ENCODE results near the gene PTPRD. TPM values are rescaled to one million over a fixed set of nuclear protein-coding genes. Genes with fewer than 3 reads are reported as not detected.
"Not testable (repeated sequence)": the region's sequence is repeated elsewhere in the genome, so short reads cannot be mapped to it uniquely, and the experiment has no call there.

Gene PTPRD
- total RNA-seq, 1 experiment from 2014 or later: 69.6 TPM

GRCh38 chr9:9326749-9327148 lies 1286.1 kb downstream of the PTPRD start:
- no peak for ATAC-seq
- Mint-ChIP-seq H3K4me1 (peaks cover 11% of the 10 kb centered on the region), H3K4me3 (no peak overlapping the region), H3K27me3 (ENCODE audit: low read depth) (no peaks in the 10 kb centered on the region), H3K36me3 (no peaks in the 10 kb centered on the region), H3K9me3 (peaks cover 12% of the 10 kb centered on the region), H3K27ac (no peak overlapping the region)
- DNase-seq (ENCODE audit: low spot score): no peak
- no peak for TF ChIP-seq SMAD3 (CRISPR knock-in tag; IDR thresholded peaks at IDR 0.05; ENCODE audit: borderline replicate concordance)
- no peak for TF ChIP-seq OVOL2 (CRISPR knock-in tag; IDR thresholded peaks at IDR 0.05; ENCODE audit: borderline replicate concordance)
- TF ChIP-seq ATF2 (CRISPR knock-in tag; IDR thresholded peaks at IDR 0.05; ENCODE audit: borderline replicate concordance, low read depth): no peak
- TF ChIP-seq, protein P1, sequence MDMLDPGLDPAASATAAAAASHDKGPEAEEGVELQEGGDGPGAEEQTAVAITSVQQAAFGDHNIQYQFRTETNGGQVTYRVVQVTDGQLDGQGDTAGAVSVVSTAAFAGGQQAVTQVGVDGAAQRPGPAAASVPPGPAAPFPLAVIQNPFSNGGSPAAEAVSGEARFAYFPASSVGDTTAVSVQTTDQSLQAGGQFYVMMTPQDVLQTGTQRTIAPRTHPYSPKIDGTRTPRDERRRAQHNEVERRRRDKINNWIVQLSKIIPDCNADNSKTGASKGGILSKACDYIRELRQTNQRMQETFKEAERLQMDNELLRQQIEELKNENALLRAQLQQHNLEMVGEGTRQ (CRISPR knock-in tag; IDR thresholded peaks at IDR 0.05): no peak
- TF ChIP-seq, protein P2, sequence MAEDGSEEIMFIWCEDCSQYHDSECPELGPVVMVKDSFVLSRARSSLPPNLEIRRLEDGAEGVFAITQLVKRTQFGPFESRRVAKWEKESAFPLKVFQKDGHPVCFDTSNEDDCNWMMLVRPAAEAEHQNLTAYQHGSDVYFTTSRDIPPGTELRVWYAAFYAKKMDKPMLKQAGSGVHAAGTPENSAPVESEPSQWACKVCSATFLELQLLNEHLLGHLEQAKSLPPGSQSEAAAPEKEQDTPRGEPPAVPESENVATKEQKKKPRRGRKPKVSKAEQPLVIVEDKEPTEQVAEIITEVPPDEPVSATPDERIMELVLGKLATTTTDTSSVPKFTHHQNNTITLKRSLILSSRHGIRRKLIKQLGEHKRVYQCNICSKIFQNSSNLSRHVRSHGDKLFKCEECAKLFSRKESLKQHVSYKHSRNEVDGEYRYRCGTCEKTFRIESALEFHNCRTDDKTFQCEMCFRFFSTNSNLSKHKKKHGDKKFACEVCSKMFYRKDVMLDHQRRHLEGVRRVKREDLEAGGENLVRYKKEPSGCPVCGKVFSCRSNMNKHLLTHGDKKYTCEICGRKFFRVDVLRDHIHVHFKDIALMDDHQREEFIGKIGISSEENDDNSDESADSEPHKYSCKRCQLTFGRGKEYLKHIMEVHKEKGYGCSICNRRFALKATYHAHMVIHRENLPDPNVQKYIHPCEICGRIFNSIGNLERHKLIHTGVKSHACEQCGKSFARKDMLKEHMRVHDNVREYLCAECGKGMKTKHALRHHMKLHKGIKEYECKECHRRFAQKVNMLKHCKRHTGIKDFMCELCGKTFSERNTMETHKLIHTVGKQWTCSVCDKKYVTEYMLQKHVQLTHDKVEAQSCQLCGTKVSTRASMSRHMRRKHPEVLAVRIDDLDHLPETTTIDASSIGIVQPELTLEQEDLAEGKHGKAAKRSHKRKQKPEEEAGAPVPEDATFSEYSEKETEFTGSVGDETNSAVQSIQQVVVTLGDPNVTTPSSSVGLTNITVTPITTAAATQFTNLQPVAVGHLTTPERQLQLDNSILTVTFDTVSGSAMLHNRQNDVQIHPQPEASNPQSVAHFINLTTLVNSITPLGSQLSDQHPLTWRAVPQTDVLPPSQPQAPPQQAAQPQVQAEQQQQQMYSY (CRISPR knock-in tag; IDR thresholded peaks at IDR 0.05): no peak
- TF ChIP-seq ESRRA (CRISPR knock-in tag; IDR thresholded peaks at IDR 0.05; ENCODE audit: borderline replicate concordance): no peak
- no peak for TF ChIP-seq MLX (CRISPR knock-in tag; IDR thresholded peaks at IDR 0.05)
- TF ChIP-seq TEAD1 (CRISPR knock-in tag; IDR thresholded peaks at IDR 0.05): no peak
- ChIA-PET CTCF (no interaction called here), POLR2A (no interaction called here)

DNA sequence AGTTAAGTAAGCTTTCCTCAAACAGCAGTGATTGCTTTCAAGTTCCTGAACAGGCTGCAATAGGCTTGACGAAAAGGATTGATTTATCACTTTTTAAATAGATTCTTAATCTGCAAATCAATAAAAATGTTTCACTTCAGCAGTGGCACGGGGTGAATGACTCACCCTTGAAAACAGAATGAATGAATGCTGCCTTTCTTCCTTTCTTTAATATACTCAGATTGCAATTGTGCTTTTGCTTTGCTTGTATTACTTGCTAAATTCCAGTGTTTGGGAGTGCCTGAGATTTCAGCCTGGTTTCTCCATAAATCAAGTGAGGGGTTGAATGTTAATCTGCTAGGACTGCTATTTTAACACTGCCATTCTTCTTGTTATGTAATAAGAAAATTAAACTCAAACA lies 1293.8 kb downstream of the PTPRD start:
- H3K9me3 Mint-ChIP-seq: peaks cover 3% of the 10 kb centered on the region; the same call in 1 of the 2 replicates
- TF ChIP-seq, protein P3, sequence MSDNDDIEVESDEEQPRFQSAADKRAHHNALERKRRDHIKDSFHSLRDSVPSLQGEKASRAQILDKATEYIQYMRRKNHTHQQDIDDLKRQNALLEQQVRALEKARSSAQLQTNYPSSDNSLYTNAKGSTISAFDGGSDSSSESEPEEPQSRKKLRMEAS (CRISPR knock-in tag; IDR thresholded peaks at IDR 0.05): no peak
- no peak for TF ChIP-seq ZNF138 (CRISPR knock-in tag; conservative IDR thresholded peaks at IDR 0.05)
- no peak for TF ChIP-seq JUN (CRISPR knock-in tag; IDR thresholded peaks at IDR 0.05)
- no peak for TF ChIP-seq ZNF121 (CRISPR knock-in tag; IDR thresholded peaks at IDR 0.05)
- no peak for TF ChIP-seq NFE2L1 (CRISPR knock-in tag; IDR thresholded peaks at IDR 0.05)
- TF ChIP-seq ZNF416 (CRISPR knock-in tag; IDR thresholded peaks at IDR 0.05): no peak
- no peak for TF ChIP-seq FOXP1 (CRISPR knock-in tag; IDR thresholded peaks at IDR 0.05; ENCODE audit: borderline replicate concordance)
- TF ChIP-seq IRF2 (CRISPR knock-in tag; IDR thresholded peaks at IDR 0.05; ENCODE audit: borderline replicate concordance, low read depth): no peak
- no peak for TF ChIP-seq ATF2 (CRISPR knock-in tag; IDR thresholded peaks at IDR 0.05; ENCODE audit: borderline replicate concordance, low read depth)
- TF ChIP-seq NR3C1 (CRISPR knock-in tag; conservative IDR thresholded peaks at IDR 0.05; ENCODE audit: low read depth): no peak
- no peak for TF ChIP-seq PRRX2 (CRISPR knock-in tag; IDR thresholded peaks at IDR 0.05)
- TF ChIP-seq ZBTB21 (CRISPR knock-in tag; IDR thresholded peaks at IDR 0.05; ENCODE audit: borderline replicate concordance): no peak
- TF ChIP-seq TEAD4 (CRISPR knock-in tag; IDR thresholded peaks at IDR 0.05): no peak
- TF ChIP-seq, protein P4, sequence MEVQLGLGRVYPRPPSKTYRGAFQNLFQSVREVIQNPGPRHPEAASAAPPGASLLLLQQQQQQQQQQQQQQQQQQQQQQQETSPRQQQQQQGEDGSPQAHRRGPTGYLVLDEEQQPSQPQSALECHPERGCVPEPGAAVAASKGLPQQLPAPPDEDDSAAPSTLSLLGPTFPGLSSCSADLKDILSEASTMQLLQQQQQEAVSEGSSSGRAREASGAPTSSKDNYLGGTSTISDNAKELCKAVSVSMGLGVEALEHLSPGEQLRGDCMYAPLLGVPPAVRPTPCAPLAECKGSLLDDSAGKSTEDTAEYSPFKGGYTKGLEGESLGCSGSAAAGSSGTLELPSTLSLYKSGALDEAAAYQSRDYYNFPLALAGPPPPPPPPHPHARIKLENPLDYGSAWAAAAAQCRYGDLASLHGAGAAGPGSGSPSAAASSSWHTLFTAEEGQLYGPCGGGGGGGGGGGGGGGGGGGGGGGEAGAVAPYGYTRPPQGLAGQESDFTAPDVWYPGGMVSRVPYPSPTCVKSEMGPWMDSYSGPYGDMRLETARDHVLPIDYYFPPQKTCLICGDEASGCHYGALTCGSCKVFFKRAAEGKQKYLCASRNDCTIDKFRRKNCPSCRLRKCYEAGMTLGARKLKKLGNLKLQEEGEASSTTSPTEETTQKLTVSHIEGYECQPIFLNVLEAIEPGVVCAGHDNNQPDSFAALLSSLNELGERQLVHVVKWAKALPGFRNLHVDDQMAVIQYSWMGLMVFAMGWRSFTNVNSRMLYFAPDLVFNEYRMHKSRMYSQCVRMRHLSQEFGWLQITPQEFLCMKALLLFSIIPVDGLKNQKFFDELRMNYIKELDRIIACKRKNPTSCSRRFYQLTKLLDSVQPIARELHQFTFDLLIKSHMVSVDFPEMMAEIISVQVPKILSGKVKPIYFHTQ (CRISPR knock-in tag; IDR thresholded peaks at IDR 0.05): no peak
- TF ChIP-seq CBFB (CRISPR knock-in tag; IDR thresholded peaks at IDR 0.05; ENCODE audit: low read depth): no peak
- TF ChIP-seq NR2C2 (CRISPR knock-in tag; IDR thresholded peaks at IDR 0.05): no peak
- no peak overlapping the region for H3K4me3 Mint-ChIP-seq
- no peaks in the 10 kb centered on the region for H3K36me3 Mint-ChIP-seq
- H3K4me1 Mint-ChIP-seq: peaks cover 3% of the 10 kb centered on the region; the same call in 1 of the 2 replicates
- H3K27me3 Mint-ChIP-seq (ENCODE audit: low read depth): no peaks in the 10 kb centered on the region
- no peak overlapping the region for H3K27ac Mint-ChIP-seq
- CTCF ChIA-PET: interaction anchor here (1.4 kb wide), 1 partner anchor 624 kb away, joined by 5 read pairs; no protein-coding TSS in a partner anchor
- DNase-seq (ENCODE audit: low spot score) (no peak), ATAC-seq (no peak)
- POLR2A ChIA-PET: no interaction called here

- H3K36me3 Mint-ChIP-seq; H3K27me3 Mint-ChIP-seq (ENCODE audit: low read depth); DNase-seq (ENCODE audit: low spot score); H3K4me1 Mint-ChIP-seq; H3K9me3 Mint-ChIP-seq; CTCF ChIA-PET; POLR2A ChIA-PET; H3K4me3 Mint-ChIP-seq; ATAC-seq; H3K27ac Mint-ChIP-seq: not testable (repeated sequence)
These were observed 1302.1 kb downstream of the PTPRD start for GRCh38 chr9:9310743-9311142.
